ENCODE measurements around the gene TMEM259. TPM values are rescaled to one million over a fixed set of nuclear protein-coding genes. Genes with fewer than 3 reads are reported as not detected.
A peak's percentile ranks its signal among the peaks of the same experiment; 100 is the strongest.

TMEM259 gene
- total and polyA plus RNA-seq, 2 donors (not counting 1 experiment from before 2014, with no cell fraction given) = 373 to 607 TPM

DNA sequence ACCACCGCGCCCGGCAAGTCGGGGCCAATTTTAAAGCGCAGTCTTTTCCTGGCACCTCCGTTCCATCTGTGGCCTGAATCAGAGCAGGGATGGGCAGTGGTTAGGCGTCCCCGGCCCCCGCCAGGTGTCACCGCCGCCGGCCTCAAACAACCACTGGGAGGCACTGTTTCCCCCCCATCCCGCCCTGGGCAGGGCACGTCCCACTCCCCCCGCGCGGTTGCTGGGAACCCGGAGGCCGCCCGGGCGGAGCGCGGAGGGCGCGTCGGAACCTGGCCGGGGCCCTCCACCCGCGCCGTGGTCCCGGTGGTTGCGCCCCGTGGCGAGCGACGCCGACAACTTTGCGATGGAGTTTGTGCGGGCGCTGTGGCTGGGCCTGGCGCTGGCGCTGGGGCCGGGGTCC, 20.8 kb downstream of the TMEM259 start, which contains the start of gene GRIN3B:
TSS of gene GRIN3B (plus strand) at position 325 of the 400 bp plus-strand sequence. CDS start at position 344, 19 bp downstream.
- Mint-ChIP-seq H3K4me1 (peaks cover 16% of the 10 kb centered on the region), H3K27ac (no peak within 1 kb of the TSS), H3K9me3 (ENCODE audit: insufficient read depth) (no peaks in the 10 kb centered on the region), H3K4me3 (peak within 1 kb of the TSS; percentile 67), H3K27me3 (peaks cover 27% of the 10 kb centered on the region)
- TF ChIP-seq, protein P1, sequence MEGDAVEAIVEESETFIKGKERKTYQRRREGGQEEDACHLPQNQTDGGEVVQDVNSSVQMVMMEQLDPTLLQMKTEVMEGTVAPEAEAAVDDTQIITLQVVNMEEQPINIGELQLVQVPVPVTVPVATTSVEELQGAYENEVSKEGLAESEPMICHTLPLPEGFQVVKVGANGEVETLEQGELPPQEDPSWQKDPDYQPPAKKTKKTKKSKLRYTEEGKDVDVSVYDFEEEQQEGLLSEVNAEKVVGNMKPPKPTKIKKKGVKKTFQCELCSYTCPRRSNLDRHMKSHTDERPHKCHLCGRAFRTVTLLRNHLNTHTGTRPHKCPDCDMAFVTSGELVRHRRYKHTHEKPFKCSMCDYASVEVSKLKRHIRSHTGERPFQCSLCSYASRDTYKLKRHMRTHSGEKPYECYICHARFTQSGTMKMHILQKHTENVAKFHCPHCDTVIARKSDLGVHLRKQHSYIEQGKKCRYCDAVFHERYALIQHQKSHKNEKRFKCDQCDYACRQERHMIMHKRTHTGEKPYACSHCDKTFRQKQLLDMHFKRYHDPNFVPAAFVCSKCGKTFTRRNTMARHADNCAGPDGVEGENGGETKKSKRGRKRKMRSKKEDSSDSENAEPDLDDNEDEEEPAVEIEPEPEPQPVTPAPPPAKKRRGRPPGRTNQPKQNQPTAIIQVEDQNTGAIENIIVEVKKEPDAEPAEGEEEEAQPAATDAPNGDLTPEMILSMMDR (IDR thresholded peaks at IDR 0.05) = peak; percentile 56
- no peak for TF ChIP-seq EZH2 (IDR thresholded peaks at IDR 0.05; ENCODE audit: borderline replicate concordance, insufficient read depth, low read depth, low read length, poor library complexity, severe bottlenecking)
- DNase-seq (peak; percentile 78), ATAC-seq (ENCODE audit: low read depth) (peak; percentile 22)
- WGBS (ENCODE audit: insufficient coverage) = under 1% methylated on average over 43 of the region's 43 CpGs
- intact Hi-C loops (cut with micrococcal nuclease) = no loop called here
- POLR2A ChIA-PET = no interaction called here
- Histone ChIP-seq H3K27ac (ENCODE audit: low read length in 2 of 2) (no peak within 1 kb of the TSS), H3K9me3 (ENCODE audit: control extremely low read depth in 1 of 3, control insufficient read depth in 2 of 3, insufficient read depth in 1 of 3, low read length in 2 of 3) (peaks cover 0 to 6% (median 0%) of the 10 kb centered on the region in 3 donors), H3K9ac (ENCODE audit: low read length) (no peak within 1 kb of the TSS), H3K27me3 (replicated peaks in 1 of 4; ENCODE audit: control extremely low read depth in 1 of 4, control insufficient read depth in 3 of 4, insufficient read depth in 4 of 4, low read length in 3 of 4) (peaks cover 0 to 67% (median 34%) of the 10 kb centered on the region in 4 experiments), H2AFZ (ENCODE audit: insufficient read depth, low read depth, low read length, poor library complexity, severe bottlenecking) (no peak within 1 kb of the TSS), H3K4me1 (ENCODE audit: control insufficient read depth in 2 of 2, insufficient read depth in 2 of 2, low read length in 2 of 2) (peaks cover 22 to 23% of the 10 kb centered on the region in 2 donors), H3K79me2 (ENCODE audit: control insufficient read depth, insufficient read depth, low read length) (no peaks in the 10 kb centered on the region), H4K20me1 (ENCODE audit: control insufficient read depth, insufficient read depth, low read length, poor library complexity, severe bottlenecking) (peaks cover 19% of the 10 kb centered on the region), H3K4me2 (replicated peaks; ENCODE audit: low read depth, low read length, poor library complexity, severe bottlenecking) (peak within 1 kb of the TSS; percentile 72), H3K4me3 (ENCODE audit: control extremely low read depth in 1 of 5, extremely low read depth in 1 of 5, insufficient read depth in 1 of 5, low read depth in 2 of 5, low read length in 4 of 5) (peak within 1 kb of the TSS in 2 of 5 experiments; percentile 8 to 15), H3K36me3 (replicated peaks in 1 of 2; ENCODE audit: control extremely low read depth in 1 of 2, control insufficient read depth in 1 of 2, extremely low read depth in 1 of 2, insufficient read depth in 2 of 2, low read length in 1 of 2) (no peaks in the 10 kb centered on the region)
- CTCF ChIA-PET = interaction anchor here (0.6 kb wide), 1 partner anchor 80 kb away, joined by 3 read pairs; no protein-coding TSS in a partner anchor

DNA sequence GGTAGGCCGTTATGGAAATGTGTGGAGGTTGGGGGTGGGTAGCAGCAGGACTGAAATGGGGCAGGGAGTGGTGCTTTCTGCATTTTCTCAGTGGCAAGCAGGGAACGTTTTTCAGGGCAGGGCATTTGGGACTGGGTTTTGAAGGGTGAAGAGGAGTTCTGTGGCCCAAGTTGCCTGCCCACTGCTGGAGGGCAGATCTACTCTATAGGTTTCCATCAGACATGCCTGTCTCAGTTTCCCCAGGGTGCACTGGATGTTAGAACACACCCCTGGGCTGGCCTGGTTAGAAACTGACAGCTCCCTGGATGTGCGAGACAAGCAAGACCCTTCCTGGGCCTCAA, 21.6 kb downstream of the TMEM259 start:
- H3K4me1 ChIP-seq (ENCODE audit: control insufficient read depth in 2 of 2, insufficient read depth in 2 of 2, low read length in 2 of 2) = peaks cover 22 to 23% of the 10 kb centered on the region in 2 donors
- CTCF ChIA-PET = interaction anchor here (2.4 kb wide), 1 partner anchor 15 kb away, joined by 8 read pairs; the partner anchor contains the start of gene WDR18
- H3K27ac Mint-ChIP-seq = no peak overlapping the region
- intact Hi-C loops (cut with micrococcal nuclease) = no loop called here
- no peak overlapping the region for H2AFZ ChIP-seq (ENCODE audit: insufficient read depth, low read depth, low read length, poor library complexity, severe bottlenecking)
- peaks cover 19% of the 10 kb centered on the region for H4K20me1 ChIP-seq (ENCODE audit: control insufficient read depth, insufficient read depth, low read length, poor library complexity, severe bottlenecking)
- no peak for TF ChIP-seq EZH2 (IDR thresholded peaks at IDR 0.05; ENCODE audit: borderline replicate concordance, insufficient read depth, low read depth, low read length, poor library complexity, severe bottlenecking)
- no peak for ATAC-seq (ENCODE audit: low read depth)
- H3K36me3 ChIP-seq (replicated peaks in 1 of 2; ENCODE audit: control extremely low read depth in 1 of 2, control insufficient read depth in 1 of 2, extremely low read depth in 1 of 2, insufficient read depth in 2 of 2, low read length in 1 of 2) = peaks cover 0 to 5% of the 10 kb centered on the region in 2 experiments
- no peaks in the 10 kb centered on the region for H3K9me3 Mint-ChIP-seq (ENCODE audit: insufficient read depth)
- peaks cover 0 to 6% (median 0%) of the 10 kb centered on the region in 3 donors for H3K9me3 ChIP-seq (ENCODE audit: control extremely low read depth in 1 of 3, control insufficient read depth in 2 of 3, insufficient read depth in 1 of 3, low read length in 2 of 3)
- H3K4me2 ChIP-seq (replicated peaks; ENCODE audit: low read depth, low read length, poor library complexity, severe bottlenecking) = no peak overlapping the region
- POLR2A ChIA-PET = no interaction called here
- no peak overlapping the region for H3K9ac ChIP-seq (ENCODE audit: low read length)
- H3K79me2 ChIP-seq (ENCODE audit: control insufficient read depth, insufficient read depth, low read length) = no peaks in the 10 kb centered on the region
- H3K27ac ChIP-seq (ENCODE audit: low read length in 2 of 2) = no peak overlapping the region
- H3K4me1 Mint-ChIP-seq = peaks cover 16% of the 10 kb centered on the region
- peaks cover 27% of the 10 kb centered on the region for H3K27me3 Mint-ChIP-seq
- H3K4me3 Mint-ChIP-seq = peak overlapping the region; percentile 67
- H3K4me3 ChIP-seq (ENCODE audit: control extremely low read depth in 1 of 5, extremely low read depth in 1 of 5, insufficient read depth in 1 of 5, low read depth in 2 of 5, low read length in 4 of 5) = no peak overlapping the region
- no peak for DNase-seq
- peaks cover 0 to 67% (median 34%) of the 10 kb centered on the region in 4 experiments for H3K27me3 ChIP-seq (replicated peaks in 1 of 4; ENCODE audit: control extremely low read depth in 1 of 4, control insufficient read depth in 3 of 4, insufficient read depth in 4 of 4, low read length in 3 of 4)
- 53% methylated on average over 3 of the region's 3 CpGs for WGBS (ENCODE audit: insufficient coverage)
